Sigmoid colon (tissue), 7 donors: ENCODE data around the gene MICALL2. TPM values are rescaled to one million over a fixed set of nuclear protein-coding genes. Genes with fewer than 3 reads are reported as not detected.

ENCODE experiments used
- DNase-seq: peaks from one replicate; pipeline ENCODE4 v3.0.0-alpha.2; 2019
- H3K27ac ChIP-seq, 4 donors: fragments of 200-600 bp; sonication (generic); one replicate each; pipeline ENCODE4 v1.5.1; 2016 to 2019; ENCODE audit warnings: mild to moderate bottlenecking in 1 of 4
- H3K27me3 ChIP-seq, 3 donors: fragments of 200-600 bp; sonication (generic); one replicate each; pipeline ENCODE4 v1.5.1; 2019; ENCODE audit warnings: mild to moderate bottlenecking in 1 of 3
- H3K36me3 ChIP-seq, 4 donors: fragments of 200-600 bp; sonication (generic); one replicate each; pipeline ENCODE4 v1.5.1; 2016 to 2019
- H3K4me1 ChIP-seq, 4 donors: fragments of 200-600 bp; sonication (generic); one replicate each; pipeline ENCODE4 v1.5.1; 2017 to 2019
- H3K4me3 ChIP-seq, 4 donors: fragments of 200-600 bp; sonication (generic); one replicate each; pipeline ENCODE4 v1.5.1; 2017 to 2019; ENCODE audit warnings: mild to moderate bottlenecking in 2 of 4, moderate library complexity in 1 of 4
- H3K9me3 ChIP-seq, 4 donors: fragments of 200-600 bp in 3 of 4; sonication (generic) in 3 of 4; one replicate each; pipeline versions ENCODE4 v1.5.1 to v1.6.1; 2013 to 2019
- EP300 ChIP-seq, 4 donors: sonication (generic); formaldehyde crosslinking; IDR thresholded peaks; one replicate each; pipeline ENCODE4 v1.6.1; 2017; ENCODE audit warnings: antibody characterized with exemption in 4 of 4
- POLR2A ChIP-seq, 2 donors: fragments of 450-650 bp; IDR thresholded peaks; one replicate each; pipeline ENCODE4 v1.6.1; 2016; ENCODE audit warnings: antibody characterized with exemption in 2 of 2, mild to moderate bottlenecking in 2 of 2, moderate library complexity in 2 of 2
- POLR2AphosphoS5 ChIP-seq, 4 donors: sonication (generic); formaldehyde crosslinking; IDR thresholded peaks; one replicate each; pipeline ENCODE4 v1.6.1; 2017; ENCODE audit warnings: antibody characterized with exemption in 4 of 4
- WGBS, 2 donors: extraction: QIAGEN DNeasy Blood & Tissue Kit; methylation state at CpG; one replicate each; pipeline ENCODE4 v1.1.7; 2013; 5-methylcytosine and 5-hydroxymethylcytosine counted together
- intact Hi-C: fragments of 100-400 bp; cut with DNase I; formaldehyde crosslinking; loops from one replicate; pipeline ENCODE4 v1.15.1; 2023
- polyA plus RNA-seq, 3 donors: library from polyadenylated mRNA; stranded (reverse); fragments of 200-250 nt; gene quantifications; one replicate each; pipeline ENCODE4 v1.2.3, GENCODE V29; 2013
- total RNA-seq, 4 donors: library from RNA; depleted of rRNA; stranded (reverse); fragments of >200 nt; gene quantifications; one replicate each; pipeline ENCODE4 v1.1.0, GENCODE V29; 2016
- TF ChIP-seq, protein P1 (sequence below), 4 experiments: fragments of 450-650 bp in 3 of 4; fragments of 200-600 bp in 1 of 4; IDR thresholded peaks; one replicate each; pipeline ENCODE4 v1.5.1; 2016 to 2019; ENCODE audit warnings: antibody characterized with exemption in 4 of 4, mild to moderate bottlenecking in 3 of 4, moderate library complexity in 2 of 4
- donor health status: healthy with polysubstance abuse.
- donor health status: Bipolar disorder and iron deficiency.
- donor health status: healthy.

The MICALL2 gene
- total and polyA plus RNA-seq, 7 donors, result 8.4 to 86.2 (median 30.7) TPM

DNA sequence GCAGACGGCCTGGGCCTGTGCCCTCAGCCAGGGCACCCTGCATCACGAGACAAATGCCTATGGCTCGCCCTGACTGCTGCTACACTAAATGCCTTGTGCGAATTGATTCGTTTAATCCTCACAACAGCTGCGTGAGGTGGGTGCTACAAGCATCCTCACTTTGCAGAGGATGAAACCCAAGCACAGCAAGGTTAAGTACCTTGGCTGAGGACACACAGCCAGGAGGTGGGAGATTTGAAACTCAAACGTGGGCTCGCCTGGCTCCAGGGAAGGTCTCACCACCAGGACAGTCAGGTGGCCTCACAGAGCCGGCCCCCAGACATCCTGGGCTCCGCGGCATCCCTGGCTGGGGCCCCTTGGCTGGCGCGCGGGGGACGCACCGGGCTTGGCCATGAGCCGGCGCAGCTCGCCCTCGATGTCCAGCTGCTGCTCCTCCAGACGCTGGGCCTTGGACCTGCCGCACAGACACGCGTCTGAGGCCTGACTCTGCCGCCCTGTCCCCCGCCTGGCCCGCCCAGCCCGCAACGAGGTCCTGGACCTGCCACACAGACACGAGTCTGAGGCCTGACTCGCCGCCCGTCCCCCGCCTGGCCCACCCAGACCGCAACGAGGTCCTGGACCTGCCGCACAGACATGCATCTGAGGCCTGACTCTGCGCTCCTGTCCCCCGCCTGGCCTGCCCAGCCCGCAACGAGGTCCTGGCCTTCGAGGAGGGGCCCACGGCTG lies 22.0 kb downstream of the MICALL2 start:
- H3K27me3 ChIP-seq, result peaks cover 0 to 1% (median 0%) of the 10 kb centered on the region in 3 donors
- H3K27ac ChIP-seq, result no peak overlapping the region
- TF ChIP-seq POLR2A (IDR thresholded peaks at IDR 0.05), result no peak
- no peak for TF ChIP-seq EP300 (IDR thresholded peaks at IDR 0.05)
- TF ChIP-seq POLR2AphosphoS5 (IDR thresholded peaks at IDR 0.05), result no peak
- TF ChIP-seq, protein P1, sequence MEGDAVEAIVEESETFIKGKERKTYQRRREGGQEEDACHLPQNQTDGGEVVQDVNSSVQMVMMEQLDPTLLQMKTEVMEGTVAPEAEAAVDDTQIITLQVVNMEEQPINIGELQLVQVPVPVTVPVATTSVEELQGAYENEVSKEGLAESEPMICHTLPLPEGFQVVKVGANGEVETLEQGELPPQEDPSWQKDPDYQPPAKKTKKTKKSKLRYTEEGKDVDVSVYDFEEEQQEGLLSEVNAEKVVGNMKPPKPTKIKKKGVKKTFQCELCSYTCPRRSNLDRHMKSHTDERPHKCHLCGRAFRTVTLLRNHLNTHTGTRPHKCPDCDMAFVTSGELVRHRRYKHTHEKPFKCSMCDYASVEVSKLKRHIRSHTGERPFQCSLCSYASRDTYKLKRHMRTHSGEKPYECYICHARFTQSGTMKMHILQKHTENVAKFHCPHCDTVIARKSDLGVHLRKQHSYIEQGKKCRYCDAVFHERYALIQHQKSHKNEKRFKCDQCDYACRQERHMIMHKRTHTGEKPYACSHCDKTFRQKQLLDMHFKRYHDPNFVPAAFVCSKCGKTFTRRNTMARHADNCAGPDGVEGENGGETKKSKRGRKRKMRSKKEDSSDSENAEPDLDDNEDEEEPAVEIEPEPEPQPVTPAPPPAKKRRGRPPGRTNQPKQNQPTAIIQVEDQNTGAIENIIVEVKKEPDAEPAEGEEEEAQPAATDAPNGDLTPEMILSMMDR (IDR thresholded peaks at IDR 0.05), result no peak
- no peak overlapping the region for H3K4me3 ChIP-seq
- H3K4me1 ChIP-seq, result peaks cover 0 to 7% (median 0%) of the 10 kb centered on the region in 4 donors
- no peak for DNase-seq
- no peaks in the 10 kb centered on the region for H3K9me3 ChIP-seq
- intact Hi-C loops, result loop anchor here (10.0 kb wide), 1 partner anchor 243 kb away; no protein-coding TSS in a partner anchor
- whole genome bisulfite sequencing, 2 donors, result 92 to 94% methylated on average over 43 of the region's 43 CpGs
- peaks cover 0 to 52% (median 11%) of the 10 kb centered on the region in 4 donors for H3K36me3 ChIP-seq

DNA sequence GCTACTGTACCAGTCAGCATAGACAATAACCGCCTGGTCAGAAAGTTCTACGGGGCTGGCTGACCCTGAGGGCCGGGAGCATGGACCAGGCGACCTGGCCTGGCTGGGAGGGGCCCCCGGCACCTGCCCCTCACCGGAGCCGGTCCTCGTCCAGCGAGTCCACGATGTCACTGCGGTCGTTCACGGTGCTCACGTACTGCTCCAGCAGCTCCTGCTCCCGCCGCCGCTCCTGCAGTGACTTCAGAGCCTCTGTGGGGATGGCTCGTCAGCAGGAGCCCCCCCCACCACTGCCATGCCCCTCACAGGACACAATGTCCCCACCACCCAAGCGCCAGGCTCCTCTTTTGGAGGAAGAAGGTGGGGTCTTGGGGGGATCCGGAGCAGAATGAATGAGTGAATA lies 22.7 kb downstream of the MICALL2 start:
- Histone ChIP-seq H3K36me3 (peaks cover 0 to 47% (median 8%) of the 10 kb centered on the region in 4 donors), H3K4me1 (peaks cover 0 to 10% (median 0%) of the 10 kb centered on the region in 4 donors), H3K9me3 (no peaks in the 10 kb centered on the region), H3K27ac (no peak overlapping the region), H3K4me3 (no peak overlapping the region), H3K27me3 (peaks cover 0 to 8% (median 7%) of the 10 kb centered on the region in 3 donors)
- no peak for DNase-seq
- 94 to 95% methylated on average over 20 of the region's 20 CpGs for WGBS, 2 donors
- intact Hi-C loops, result loop anchor here (10.0 kb wide), 1 partner anchor 242 kb away; no protein-coding TSS in a partner anchor
- TF ChIP-seq EP300 (IDR thresholded peaks at IDR 0.05), result no peak
- no peak for TF ChIP-seq POLR2A (IDR thresholded peaks at IDR 0.05)
- TF ChIP-seq, protein P1 (IDR thresholded peaks at IDR 0.05), result no peak
- no peak for TF ChIP-seq POLR2AphosphoS5 (IDR thresholded peaks at IDR 0.05)

DNA sequence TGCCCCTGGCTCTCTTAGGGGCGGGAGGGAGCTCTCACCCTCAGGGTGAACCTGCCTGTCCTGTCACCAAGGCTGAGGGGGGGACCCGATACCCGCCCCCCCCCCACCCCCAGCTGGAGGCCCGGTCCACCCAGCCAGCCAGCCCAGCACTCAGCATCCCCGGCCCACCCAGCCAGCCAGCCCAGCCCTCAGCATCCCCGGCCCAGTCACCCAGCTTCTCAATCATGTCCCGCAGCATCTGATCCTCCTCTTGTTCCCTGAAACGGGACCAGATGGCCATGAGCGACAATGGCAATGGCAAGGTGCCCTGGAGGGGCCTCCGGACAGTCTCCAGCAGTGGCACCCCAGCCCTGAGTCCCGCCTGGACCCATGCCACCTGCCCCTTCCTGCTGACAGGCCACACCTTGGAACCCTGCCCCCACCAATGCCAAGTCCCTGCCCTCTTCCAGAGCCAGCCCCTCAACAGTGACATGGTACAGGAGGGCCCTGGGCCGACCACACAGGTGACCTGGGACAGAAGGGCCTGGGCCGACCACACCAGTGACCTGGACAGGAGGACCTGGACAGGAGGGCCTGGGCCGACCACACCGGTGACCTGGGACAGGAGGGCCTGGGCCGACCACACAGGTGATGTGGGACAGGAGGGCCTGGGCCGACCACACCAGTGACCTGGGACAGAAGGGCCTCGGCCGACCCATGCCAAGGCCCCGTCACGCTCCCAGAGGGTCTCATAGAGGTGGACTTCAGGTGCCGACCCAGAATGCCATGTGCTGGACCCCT lies 24.2 kb downstream of the MICALL2 start:
- DNase-seq, result no peak
- no peak for TF ChIP-seq POLR2A (IDR thresholded peaks at IDR 0.05)
- no peak for TF ChIP-seq EP300 (IDR thresholded peaks at IDR 0.05)
- TF ChIP-seq POLR2AphosphoS5 (IDR thresholded peaks at IDR 0.05), result no peak
- TF ChIP-seq, protein P1 (IDR thresholded peaks at IDR 0.05), result no peak
- 90 to 92% methylated on average over 22 of the region's 22 CpGs for WGBS, 2 donors
- H3K4me3 ChIP-seq, result no peak overlapping the region
- peaks cover 0 to 38% (median 4%) of the 10 kb centered on the region in 4 donors for H3K36me3 ChIP-seq
- intact Hi-C loops, result loop anchor here (10.0 kb wide), 1 partner anchor 240 kb away; no protein-coding TSS in a partner anchor
- no peak overlapping the region for H3K27ac ChIP-seq
- no peaks in the 10 kb centered on the region for H3K9me3 ChIP-seq
- peaks cover 0 to 23% (median 12%) of the 10 kb centered on the region in 3 donors for H3K27me3 ChIP-seq
- H3K4me1 ChIP-seq, result peaks cover 0 to 10% (median 0%) of the 10 kb centered on the region in 4 donors

DNA sequence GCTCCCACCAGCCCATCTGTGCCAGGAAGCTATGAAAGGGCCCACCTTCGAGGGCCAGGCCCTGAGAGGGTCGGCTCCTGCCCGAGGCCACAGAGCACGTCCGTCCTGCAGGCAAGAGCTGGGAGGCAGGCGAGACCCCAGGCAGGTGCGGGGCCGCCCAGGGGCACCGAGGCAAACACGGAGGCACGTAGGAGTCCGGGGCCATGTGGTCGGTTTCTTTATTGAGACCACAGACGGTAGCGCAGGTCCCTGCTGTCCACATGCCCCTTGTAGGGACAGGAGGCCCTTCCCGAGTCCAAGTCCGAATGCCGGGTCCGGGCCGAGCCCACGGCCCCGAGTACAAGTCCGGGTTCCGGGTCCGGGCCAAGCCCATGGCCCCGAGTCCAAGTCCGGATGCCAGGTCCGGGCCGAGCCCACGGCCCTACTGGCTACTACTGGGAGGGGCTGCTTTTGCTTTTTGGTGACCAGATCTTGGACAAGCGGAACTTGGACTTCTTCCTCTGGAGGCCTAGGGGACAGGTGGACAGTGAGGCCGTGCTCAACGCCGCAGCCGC lies 25.0 kb downstream of the MICALL2 start:
- H3K36me3 ChIP-seq, result peaks cover 0 to 35% (median 2%) of the 10 kb centered on the region in 4 donors
- no peak overlapping the region for H3K4me3 ChIP-seq
- intact Hi-C loops, result loop anchor here (10.0 kb wide), 1 partner anchor 239 kb away; no protein-coding TSS in a partner anchor
- WGBS, 2 donors, result 91 to 93% methylated on average over 35 of the region's 35 CpGs
- no peak overlapping the region for H3K27ac ChIP-seq
- peaks cover 0 to 10% (median 0%) of the 10 kb centered on the region in 4 donors for H3K4me1 ChIP-seq
- no peak for DNase-seq
- H3K9me3 ChIP-seq, result no peaks in the 10 kb centered on the region
- TF ChIP-seq EP300 (IDR thresholded peaks at IDR 0.05) (no peak), POLR2A (IDR thresholded peaks at IDR 0.05) (no peak), POLR2AphosphoS5 (IDR thresholded peaks at IDR 0.05) (no peak)
- TF ChIP-seq, protein P1 (IDR thresholded peaks at IDR 0.05), result no peak
- peaks cover 0 to 32% (median 19%) of the 10 kb centered on the region in 3 donors for H3K27me3 ChIP-seq
